ENCODE data around the gene HIPK1. TPM values are rescaled to one million over a fixed set of nuclear protein-coding genes. Genes with fewer than 3 reads are reported as not detected.

HIPK1 gene
- 10 to 100 TPM; 59.4 to 72.0 TPM for total RNA-seq
- long read RNA-seq, partial matches to known transcripts = 34 of 36 reads
- long read RNA-seq, other reads (novel, unspliced or antisense) = 2 of 36 reads

GRCh38 chr1:113928941-113929749, at the start of gene HIPK1:
Gene HIPK1 (plus strand): TSS chr1:113929324.
- intact Hi-C loops (cut with DNase I) = loop anchor here in 1 of 2 donors (1.0 to 2.0 kb wide), 2 partner anchors 16 to 24 kb away; partner anchors contain the start of gene DCLRE1B
- peak; percentile 95 for DNase-seq
- ATAC-seq = peak; percentile 94 to 96

GRCh38 chr1:113879739-113880038, 49.4 kb upstream of the HIPK1 start:
- intact Hi-C loops (cut with DNase I) = no loop called here
- DNase-seq = no peak
- no peak for ATAC-seq

- intact Hi-C loops (cut with DNase I) = no loop called here
- ATAC-seq (no peak), DNase-seq (no peak)
These were observed 47.5 kb upstream of the HIPK1 start for GRCh38 chr1:113881661-113882060.

GRCh38 chr1:113886417-113887401, 42.4 kb upstream of the HIPK1 start:
- intact Hi-C loops (cut with DNase I) = no loop called here
- ATAC-seq = no peak
- no peak for DNase-seq

GRCh38 chr1:113887402-113888175, 41.5 kb upstream of the HIPK1 start, which contains the start of gene BCL2L15:
Gene BCL2L15 (minus strand): TSS chr1:113887581. CDS start chr1:113887375, 206 bp downstream.
- DNase-seq = no peak
- intact Hi-C loops (cut with DNase I) = no loop called here
- no peak for ATAC-seq

DNA sequence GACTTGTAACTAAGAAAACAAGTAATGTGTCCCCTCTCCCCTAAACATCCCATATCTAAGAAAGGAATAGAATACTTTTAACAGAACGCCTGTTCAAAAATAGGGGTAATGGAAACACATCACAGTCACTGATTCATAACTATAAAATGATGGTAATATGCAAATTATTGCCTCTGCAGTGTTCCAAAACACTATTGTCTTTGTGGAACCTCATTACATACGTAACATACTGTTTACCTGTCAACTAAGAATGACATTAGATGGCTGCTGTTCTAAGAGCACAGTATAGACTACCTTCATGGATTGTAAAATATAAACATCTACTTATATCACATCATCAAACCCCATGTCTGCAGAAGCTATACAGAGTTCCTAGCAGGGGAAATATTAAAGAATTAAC, 38.3 kb upstream of the HIPK1 start:
- intact Hi-C loops (cut with DNase I) = no loop called here
- ATAC-seq (no peak), DNase-seq (no peak)

GRCh38 chr1:113891631-113892220, 37.4 kb upstream of the HIPK1 start:
- intact Hi-C loops (cut with DNase I) = no loop called here
- no peak for ATAC-seq
- DNase-seq = no peak

- DNase-seq (no peak), ATAC-seq (no peak)
- intact Hi-C loops (cut with DNase I) = no loop called here
These were observed 35.9 kb upstream of the HIPK1 start for GRCh38 chr1:113893267-113893666.

- DNase-seq (no peak), ATAC-seq (no peak)
- intact Hi-C loops (cut with DNase I) = no loop called here
These were observed 34.0 kb upstream of the HIPK1 start for GRCh38 chr1:113895098-113895497.

DNA sequence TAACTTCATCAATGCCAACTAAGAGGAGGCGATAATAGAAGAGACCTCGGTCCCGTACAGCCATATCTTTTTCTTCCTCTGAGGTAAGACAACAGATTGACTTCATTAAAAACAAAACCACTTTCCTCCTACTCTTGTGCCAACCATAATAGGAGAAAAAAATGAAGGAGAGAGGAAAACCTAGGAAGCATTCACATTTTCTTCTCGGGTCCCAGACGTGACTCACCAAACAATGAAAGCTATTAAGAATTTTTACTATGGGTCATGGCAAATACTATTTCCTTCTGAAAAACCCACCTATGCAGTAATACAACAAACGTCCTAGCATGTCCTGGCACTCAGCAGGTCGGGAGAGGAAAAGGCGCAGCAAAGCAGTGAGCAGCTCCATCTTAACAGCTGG, 33.2 kb upstream of the HIPK1 start:
- intact Hi-C loops (cut with DNase I) = no loop called here

DNA sequence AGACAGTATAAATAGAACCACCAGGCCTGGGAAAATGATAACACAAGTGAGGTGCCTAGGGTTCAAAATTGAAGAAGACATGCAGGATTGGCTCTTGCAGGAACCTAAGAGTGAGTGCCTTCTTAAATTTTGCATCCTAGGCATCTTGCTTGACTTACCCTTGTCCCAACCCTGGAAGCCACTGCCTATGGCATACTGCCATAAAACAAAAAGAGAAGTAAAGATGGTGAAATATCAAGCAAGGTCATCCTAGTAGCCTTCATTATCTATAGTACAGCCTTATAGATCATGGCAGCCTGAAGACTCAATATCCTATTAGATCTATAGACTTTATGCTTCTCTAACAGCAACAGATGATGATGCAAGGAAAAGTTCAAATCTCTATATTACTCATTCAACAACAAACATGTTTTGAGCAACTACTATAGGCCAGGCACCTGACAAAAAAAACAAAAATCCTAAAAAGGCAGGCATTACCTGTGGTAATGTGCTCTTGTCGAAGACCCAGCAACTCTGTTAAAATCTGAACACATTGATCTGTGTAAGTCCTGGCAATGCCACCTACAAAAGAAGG, 30.8 kb upstream of the HIPK1 start:
- intact Hi-C loops (cut with DNase I) = no loop called here
- ATAC-seq (no peak), DNase-seq (no peak)

More for the DNA sequence above, 33.2 kb upstream of the HIPK1 start:
- DNase-seq (no peak), ATAC-seq (no peak)

GRCh38 chr1:113899111-113899510, 30.0 kb upstream of the HIPK1 start:
- no peak for ATAC-seq
- intact Hi-C loops (cut with DNase I) = no loop called here
- DNase-seq = no peak

DNA sequence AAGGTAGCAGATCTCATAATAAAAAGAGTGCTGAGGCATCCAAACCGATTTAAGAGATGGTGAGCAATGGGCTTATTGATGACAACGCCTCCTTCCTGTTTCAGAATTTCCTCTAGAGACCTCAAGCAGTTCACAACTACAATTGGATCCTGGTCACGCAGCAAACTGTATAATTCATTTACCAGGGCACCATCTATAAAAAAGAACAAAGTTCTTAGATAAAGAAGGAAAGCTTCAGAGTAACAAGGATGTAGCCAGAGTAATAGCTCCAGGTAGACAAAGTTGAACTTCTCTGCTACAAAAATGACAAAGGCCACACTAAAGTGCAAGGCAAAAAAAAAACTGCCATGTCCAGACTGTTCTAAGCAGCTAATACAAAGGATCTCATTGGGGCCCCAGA, 27.9 kb upstream of the HIPK1 start:
- intact Hi-C loops (cut with DNase I) = no loop called here
- ATAC-seq (no peak), DNase-seq (no peak)

DNA sequence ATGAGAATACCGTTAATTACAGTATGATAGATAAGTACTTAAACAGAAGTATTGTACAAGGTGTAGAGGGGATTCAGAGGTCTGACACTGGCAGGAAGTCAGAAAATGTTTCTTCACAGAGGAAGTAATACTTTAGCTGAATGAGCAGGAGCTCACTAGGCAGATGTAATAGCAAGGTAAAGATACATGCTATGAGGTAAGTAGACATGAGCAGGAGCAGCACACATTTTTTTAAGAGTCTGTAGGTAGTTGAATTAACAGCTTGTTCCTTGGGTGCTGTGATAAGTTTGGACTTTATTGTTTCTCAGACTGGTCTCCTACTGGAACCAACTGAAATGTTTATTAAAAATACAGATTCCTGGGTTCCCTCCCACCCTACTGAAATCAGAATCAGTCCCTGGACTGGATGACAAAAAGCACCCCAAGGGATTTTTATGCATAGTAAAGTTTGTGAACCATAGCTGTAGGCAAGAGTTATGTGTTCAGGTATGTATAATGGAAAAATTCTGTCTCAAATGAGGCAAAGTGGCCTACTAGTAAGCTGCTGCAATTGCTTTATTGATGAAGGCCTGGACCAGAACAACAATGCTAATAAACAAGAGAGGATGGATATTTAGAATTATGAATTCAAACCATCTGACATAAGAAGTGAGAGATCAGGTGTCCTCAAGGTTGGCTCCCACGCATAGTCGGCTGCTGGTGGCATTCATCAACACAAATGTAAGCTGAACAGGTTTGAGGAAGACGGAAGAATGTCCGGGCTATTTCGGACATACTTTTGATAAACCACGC, 25.4 kb upstream of the HIPK1 start:
- DNase-seq = no peak
- intact Hi-C loops (cut with DNase I) = loop anchor here in 1 of 2 donors (1.0 kb wide), 1 partner anchor 29 kb away; no protein-coding TSS in a partner anchor
- no peak for ATAC-seq

- no peak for DNase-seq
- intact Hi-C loops (cut with DNase I) = loop anchor here in 1 of 2 donors (1.0 kb wide), 1 partner anchor 28 kb away; no protein-coding TSS in a partner anchor
- peak in 1 of 2 donors; percentile 8 for ATAC-seq
These were observed 24.8 kb upstream of the HIPK1 start for GRCh38 chr1:113904293-113904673.

DNA sequence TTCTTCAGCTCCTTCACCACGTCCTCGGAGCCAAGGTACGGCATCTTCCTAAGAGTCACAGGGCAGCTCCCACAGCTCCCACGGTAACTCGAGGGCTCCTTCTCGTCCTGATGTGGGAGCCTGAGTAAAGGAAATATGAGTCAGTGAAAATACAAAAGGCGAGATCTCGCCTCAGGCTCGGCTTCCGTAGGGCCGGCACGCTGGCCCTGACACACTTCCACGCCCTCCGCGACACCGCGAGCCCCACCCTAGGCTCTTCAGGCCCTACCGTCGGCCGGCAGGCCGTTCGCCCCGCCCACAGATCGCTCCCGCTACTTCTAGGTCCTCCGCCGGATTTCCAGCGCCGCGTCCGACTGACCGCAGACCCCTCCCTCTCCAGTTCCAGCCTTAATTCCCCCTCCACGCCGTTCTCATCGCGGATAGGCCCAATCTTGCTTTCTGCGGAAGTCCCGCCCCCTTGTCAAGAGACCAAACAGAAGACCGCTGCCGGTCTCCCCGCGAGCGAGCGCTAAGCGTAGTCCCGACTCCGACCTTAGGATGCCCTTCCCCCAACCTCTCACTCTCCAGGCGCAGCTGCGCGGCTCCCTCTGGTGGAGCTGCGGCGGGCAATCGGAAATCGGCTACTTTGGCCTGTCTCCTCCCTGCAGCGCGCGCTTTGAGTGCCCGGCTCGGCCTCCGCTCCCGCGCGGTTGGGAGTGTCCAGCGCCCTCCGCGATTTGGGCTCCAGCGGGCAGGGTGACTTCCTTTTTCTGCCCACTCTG, 24.3 kb upstream of the HIPK1 start, which contains the start of the genes AP4B1 and DCLRE1B:
TSS of gene AP4B1 (minus strand) at position 126 of the 761 bp plus-strand sequence. CDS start at position 44, 82 bp downstream.
TSS of gene DCLRE1B (plus strand) at position 653 of the 761 bp plus-strand sequence. CDS start 261 bp downstream, outside the sequence.
- peak; percentile 97 to 98 for ATAC-seq
- intact Hi-C loops (cut with DNase I) = loop anchor here in 1 of 2 donors (1.0 kb wide), 2 partner anchors 24 to 27 kb away; partner anchors contain the start of gene HIPK1

More for the DNA sequence above, 24.3 kb upstream of the HIPK1 start, which contains the start of the genes AP4B1 and DCLRE1B:
- DNase-seq = peak; percentile 100
